ENCODE data around the gene TDRD12. TPM values are rescaled to one million over a fixed set of nuclear protein-coding genes. Genes with fewer than 3 reads are reported as not detected.

Gene TDRD12
- total and polyA plus RNA-seq, 2 of the 13 experiments (the other 11 are each of a cell fraction or from before 2014, with no cell fraction given): 0.03 to 0.40 TPM

DNA sequence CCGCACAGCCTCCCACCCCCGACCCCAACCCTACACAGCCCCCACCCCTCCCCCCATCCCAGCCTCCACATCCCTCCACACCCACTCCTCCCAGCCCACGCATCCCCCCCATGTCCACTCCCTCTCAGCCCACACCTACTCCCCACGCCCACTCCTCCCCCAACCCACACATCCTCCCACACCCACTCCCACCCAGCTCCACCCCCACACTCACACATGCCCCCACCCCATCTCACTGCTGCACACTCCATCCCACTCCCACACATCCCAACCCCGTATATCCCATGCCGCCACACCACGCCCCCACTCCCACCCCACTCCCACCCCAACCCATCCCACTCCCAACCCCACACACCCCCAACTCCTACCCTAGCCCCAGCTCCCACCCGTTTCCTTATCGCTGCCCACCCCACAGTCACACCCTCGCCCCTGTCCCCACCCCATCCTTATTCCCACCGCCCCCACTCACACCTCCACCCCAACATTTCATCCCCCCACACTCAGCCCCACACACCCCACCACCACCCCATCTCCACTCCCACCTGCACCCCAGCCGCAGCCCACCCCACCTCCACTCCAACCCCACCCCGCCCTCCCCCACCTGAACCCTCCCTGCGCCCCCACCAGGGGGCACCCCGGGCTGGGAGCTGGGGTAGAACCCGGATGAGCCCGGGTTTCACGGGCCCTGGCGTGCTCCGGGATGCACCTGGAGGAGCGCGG lies 809 bp downstream of the TDRD12 start:
- in situ Hi-C loops (cut with HindIII; ENCODE audit: extremely low pct_ligation_motif_present, low pct_unique_long_range_greater_than_20kb): no loop called here
- POLR2A ChIA-PET: no interaction called here
- H3K4me1 ChIP-seq (ENCODE audit: insufficient read depth, low read length): no peaks in the 10 kb centered on the region
- peaks cover 0 to 4% of the 10 kb centered on the region in 2 experiments; a peak in 2 of 5 replicates for H3K27me3 ChIP-seq (ENCODE audit: control insufficient read depth in 1 of 2, insufficient read depth in 2 of 2, low read length in 2 of 2)
- CTCF ChIA-PET (ENCODE audit: low intra/inter-chr PET ratio, low total read pairs): no interaction called here
- no peak overlapping the region for H3K4me2 ChIP-seq (ENCODE audit: low read depth, low read length)
- FAIRE-seq (no peak), DNase-seq (ENCODE audit: low spot score) (no peak), ATAC-seq (peak; percentile 38; the same call in 2 of the 3 replicates)
- H3K9me3 ChIP-seq (ENCODE audit: low read length): no peaks in the 10 kb centered on the region
- intact Hi-C loops (cut with micrococcal nuclease; ENCODE audit: unreplicated experiment): no loop called here
- H3K9ac ChIP-seq (ENCODE audit: insufficient read depth, low read depth, low read length): no peak overlapping the region
- no TSS peak for BruUV-seq (replicated peaks)
- no peak overlapping the region for H2AFZ ChIP-seq (ENCODE audit: low read length)
- no peaks in the 10 kb centered on the region for H4K20me1 ChIP-seq (ENCODE audit: insufficient read depth, low read length)
- WGBS (ENCODE audit: low lambda C conversion rate): 69% methylated on average over 20 of the region's 22 CpGs
- no peak overlapping the region for H3K4me3 ChIP-seq (replicated peaks in 1 of 3; ENCODE audit: insufficient read depth in 1 of 3, low read depth in 2 of 3, low read length in 3 of 3)
- H3K27ac ChIP-seq (ENCODE audit: extremely low read length, insufficient read depth, low read length): no peak overlapping the region
- H3K79me2 ChIP-seq (ENCODE audit: insufficient read depth, low read length): no peaks in the 10 kb centered on the region
- no peaks in the 10 kb centered on the region for H3K36me3 ChIP-seq (replicated peaks in 1 of 2; ENCODE audit: control insufficient read depth in 1 of 2, insufficient read depth in 2 of 2, low read length in 2 of 2)
- TF ChIP-seq, protein P1, sequence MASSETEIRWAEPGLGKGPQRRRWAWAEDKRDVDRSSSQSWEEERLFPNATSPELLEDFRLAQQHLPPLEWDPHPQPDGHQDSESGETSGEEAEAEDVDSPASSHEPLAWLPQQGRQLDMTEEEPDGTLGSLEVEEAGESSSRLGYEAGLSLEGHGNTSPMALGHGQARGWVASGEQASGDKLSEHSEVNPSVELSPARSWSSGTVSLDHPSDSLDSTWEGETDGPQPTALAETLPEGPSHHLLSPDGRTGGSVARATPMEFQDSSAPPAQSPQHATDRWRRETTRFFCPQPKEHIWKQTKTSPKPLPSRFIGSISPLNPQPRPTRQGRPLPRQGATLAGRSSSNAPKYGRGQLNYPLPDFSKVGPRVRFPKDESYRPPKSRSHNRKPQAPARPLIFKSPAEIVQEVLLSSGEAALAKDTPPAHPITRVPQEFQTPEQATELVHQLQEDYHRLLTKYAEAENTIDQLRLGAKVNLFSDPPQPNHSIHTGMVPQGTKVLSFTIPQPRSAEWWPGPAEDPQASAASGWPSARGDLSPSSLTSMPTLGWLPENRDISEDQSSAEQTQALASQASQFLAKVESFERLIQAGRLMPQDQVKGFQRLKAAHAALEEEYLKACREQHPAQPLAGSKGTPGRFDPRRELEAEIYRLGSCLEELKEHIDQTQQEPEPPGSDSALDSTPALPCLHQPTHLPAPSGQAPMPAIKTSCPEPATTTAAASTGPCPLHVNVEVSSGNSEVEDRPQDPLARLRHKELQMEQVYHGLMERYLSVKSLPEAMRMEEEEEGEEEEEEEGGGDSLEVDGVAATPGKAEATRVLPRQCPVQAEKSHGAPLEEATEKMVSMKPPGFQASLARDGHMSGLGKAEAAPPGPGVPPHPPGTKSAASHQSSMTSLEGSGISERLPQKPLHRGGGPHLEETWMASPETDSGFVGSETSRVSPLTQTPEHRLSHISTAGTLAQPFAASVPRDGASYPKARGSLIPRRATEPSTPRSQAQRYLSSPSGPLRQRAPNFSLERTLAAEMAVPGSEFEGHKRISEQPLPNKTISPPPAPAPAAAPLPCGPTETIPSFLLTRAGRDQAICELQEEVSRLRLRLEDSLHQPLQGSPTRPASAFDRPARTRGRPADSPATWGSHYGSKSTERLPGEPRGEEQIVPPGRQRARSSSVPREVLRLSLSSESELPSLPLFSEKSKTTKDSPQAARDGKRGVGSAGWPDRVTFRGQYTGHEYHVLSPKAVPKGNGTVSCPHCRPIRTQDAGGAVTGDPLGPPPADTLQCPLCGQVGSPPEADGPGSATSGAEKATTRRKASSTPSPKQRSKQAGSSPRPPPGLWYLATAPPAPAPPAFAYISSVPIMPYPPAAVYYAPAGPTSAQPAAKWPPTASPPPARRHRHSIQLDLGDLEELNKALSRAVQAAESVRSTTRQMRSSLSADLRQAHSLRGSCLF (CRISPR knock-in tag; IDR thresholded peaks at IDR 0.05; ENCODE audit: borderline replicate concordance): no peak
- TF ChIP-seq CEBPB (IDR thresholded peaks at IDR 0.05; ENCODE audit: borderline replicate concordance, low read depth, low read length): no peak
- TF ChIP-seq SRSF4 (IDR thresholded peaks at IDR 0.05; ENCODE audit: low read depth, low read length, poor library complexity, severe bottlenecking): no peak
- no peak for TF ChIP-seq CHD2 (IDR thresholded peaks at IDR 0.05; ENCODE audit: low read depth, low read length)
- TF ChIP-seq, protein P2, sequence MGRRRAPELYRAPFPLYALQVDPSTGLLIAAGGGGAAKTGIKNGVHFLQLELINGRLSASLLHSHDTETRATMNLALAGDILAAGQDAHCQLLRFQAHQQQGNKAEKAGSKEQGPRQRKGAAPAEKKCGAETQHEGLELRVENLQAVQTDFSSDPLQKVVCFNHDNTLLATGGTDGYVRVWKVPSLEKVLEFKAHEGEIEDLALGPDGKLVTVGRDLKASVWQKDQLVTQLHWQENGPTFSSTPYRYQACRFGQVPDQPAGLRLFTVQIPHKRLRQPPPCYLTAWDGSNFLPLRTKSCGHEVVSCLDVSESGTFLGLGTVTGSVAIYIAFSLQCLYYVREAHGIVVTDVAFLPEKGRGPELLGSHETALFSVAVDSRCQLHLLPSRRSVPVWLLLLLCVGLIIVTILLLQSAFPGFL (CRISPR knock-in tag; IDR thresholded peaks at IDR 0.05): no peak
- TF ChIP-seq, protein P3, sequence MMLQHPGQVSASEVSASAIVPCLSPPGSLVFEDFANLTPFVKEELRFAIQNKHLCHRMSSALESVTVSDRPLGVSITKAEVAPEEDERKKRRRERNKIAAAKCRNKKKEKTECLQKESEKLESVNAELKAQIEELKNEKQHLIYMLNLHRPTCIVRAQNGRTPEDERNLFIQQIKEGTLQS (CRISPR knock-in tag; IDR thresholded peaks at IDR 0.05): no peak
- TF ChIP-seq SMARCE1 (IDR thresholded peaks at IDR 0.05; ENCODE audit: borderline replicate concordance): no peak
- TF ChIP-seq SNAI1 (CRISPR knock-in tag; IDR thresholded peaks at IDR 0.05; ENCODE audit: borderline replicate concordance): no peak
- TF ChIP-seq, protein P4, sequence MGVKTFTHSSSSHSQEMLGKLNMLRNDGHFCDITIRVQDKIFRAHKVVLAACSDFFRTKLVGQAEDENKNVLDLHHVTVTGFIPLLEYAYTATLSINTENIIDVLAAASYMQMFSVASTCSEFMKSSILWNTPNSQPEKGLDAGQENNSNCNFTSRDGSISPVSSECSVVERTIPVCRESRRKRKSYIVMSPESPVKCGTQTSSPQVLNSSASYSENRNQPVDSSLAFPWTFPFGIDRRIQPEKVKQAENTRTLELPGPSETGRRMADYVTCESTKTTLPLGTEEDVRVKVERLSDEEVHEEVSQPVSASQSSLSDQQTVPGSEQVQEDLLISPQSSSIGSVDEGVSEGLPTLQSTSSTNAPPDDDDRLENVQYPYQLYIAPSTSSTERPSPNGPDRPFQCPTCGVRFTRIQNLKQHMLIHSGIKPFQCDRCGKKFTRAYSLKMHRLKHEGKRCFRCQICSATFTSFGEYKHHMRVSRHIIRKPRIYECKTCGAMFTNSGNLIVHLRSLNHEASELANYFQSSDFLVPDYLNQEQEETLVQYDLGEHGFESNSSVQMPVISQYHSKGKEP (CRISPR knock-in tag; IDR thresholded peaks at IDR 0.05): no peak
- no peak for TF ChIP-seq ZSCAN25 (CRISPR knock-in tag; IDR thresholded peaks at IDR 0.05)
- TF ChIP-seq NFYC (CRISPR knock-in tag; IDR thresholded peaks at IDR 0.05): no peak
- TF ChIP-seq ZNF557 (CRISPR knock-in tag; IDR thresholded peaks at IDR 0.05): no peak
- no peak for TF ChIP-seq ZNF619 (CRISPR knock-in tag; IDR thresholded peaks at IDR 0.05)

Measured in HepG2 (cell line).